GM23248 (cell line): ENCODE results near the gene CES2.

Experiments
- EZH2 ChIP-seq: fragments of 200-600 bp; sonication (generic); IDR thresholded peaks from 2 replicates; pipeline ENCODE4 v1.6.1; 2018; ENCODE audit warnings: antibody characterized with exemption, mild to moderate bottlenecking; ENCODE audit not compliant: insufficient read depth, poor library complexity, severe bottlenecking
- EZH2phosphoT487 ChIP-seq: fragments of 200-600 bp; sonication (generic); IDR thresholded peaks from 2 replicates; pipeline ENCODE4 v1.6.1; 2018; ENCODE audit warnings: antibody characterized with exemption, moderate library complexity, mild to moderate bottlenecking, low read depth; ENCODE audit not compliant: insufficient read depth

- no peak for TF ChIP-seq EZH2
- no peak for TF ChIP-seq EZH2phosphoT487
These were observed 42.2 kb downstream of the CES2 start for GRCh38 chr16:66977341-66978113.
